Measurements from ENCODE around the gene OR1M1.
"Not testable (repeated sequence)": the region's sequence is repeated elsewhere in the genome, so short reads cannot be mapped to it uniquely, and the experiment has no call there.

OR1M1 gene, protein sequence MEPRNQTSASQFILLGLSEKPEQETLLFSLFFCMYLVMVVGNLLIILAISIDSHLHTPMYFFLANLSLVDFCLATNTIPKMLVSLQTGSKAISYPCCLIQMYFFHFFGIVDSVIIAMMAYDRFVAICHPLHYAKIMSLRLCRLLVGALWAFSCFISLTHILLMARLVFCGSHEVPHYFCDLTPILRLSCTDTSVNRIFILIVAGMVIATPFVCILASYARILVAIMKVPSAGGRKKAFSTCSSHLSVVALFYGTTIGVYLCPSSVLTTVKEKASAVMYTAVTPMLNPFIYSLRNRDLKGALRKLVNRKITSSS

DNA sequence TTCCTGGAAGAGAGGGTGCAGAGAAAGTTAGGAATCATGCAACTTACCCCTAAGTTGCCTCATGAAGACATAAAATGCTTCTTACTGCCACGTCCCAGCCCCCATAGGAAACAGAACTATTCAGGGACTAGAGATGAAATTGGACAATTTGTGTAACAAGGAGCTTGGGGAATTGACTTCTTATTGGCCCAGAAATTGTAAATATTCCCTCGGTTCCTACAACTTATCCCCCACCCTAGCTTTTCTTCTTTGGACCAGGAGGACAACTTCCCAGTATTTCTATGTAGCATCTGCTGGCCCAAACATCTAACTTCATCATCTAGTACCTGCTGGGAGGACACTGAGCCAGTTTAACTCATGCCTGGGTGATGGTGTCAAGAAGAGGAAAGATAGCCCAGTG is at the start of gene OR1M1:
TSS of gene OR1M1 (plus strand) at position 301 of the 400 bp plus-strand sequence. CDS start 6,184 bp downstream, outside the sequence.
- no peak for DNase-seq

DNA sequence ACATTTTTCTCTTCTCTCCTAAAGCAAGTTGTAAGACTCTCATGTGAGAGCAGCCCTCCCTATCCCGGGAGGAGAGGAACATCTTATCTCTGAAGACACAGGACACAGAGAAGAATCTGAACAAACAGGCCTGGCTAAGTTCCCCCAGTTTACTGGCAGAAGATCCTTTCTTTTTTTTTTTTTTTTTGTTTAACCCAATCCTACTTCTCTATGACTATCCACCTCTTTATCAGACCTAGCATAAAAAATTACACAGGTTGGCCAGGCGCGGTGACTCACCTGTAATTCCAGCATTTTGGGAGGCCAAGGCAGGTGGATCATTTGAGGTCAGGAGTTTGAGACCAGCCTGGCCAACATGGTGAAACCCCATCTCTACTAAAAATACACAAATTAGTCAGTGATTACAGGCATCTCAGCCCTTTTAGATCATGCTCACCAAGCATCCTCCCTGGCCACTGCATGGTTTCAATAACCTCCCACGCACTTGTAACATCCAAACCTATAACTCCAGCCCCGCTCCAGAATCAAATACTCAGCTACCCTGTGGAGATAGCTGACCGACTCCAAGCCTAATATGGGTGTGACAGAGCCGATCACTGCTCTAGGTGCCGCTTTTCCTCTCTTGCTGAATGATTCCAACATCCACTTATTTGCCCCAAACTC is 49.3 kb upstream of the OR1M1 start:
- DNase-seq = no peak

DNA sequence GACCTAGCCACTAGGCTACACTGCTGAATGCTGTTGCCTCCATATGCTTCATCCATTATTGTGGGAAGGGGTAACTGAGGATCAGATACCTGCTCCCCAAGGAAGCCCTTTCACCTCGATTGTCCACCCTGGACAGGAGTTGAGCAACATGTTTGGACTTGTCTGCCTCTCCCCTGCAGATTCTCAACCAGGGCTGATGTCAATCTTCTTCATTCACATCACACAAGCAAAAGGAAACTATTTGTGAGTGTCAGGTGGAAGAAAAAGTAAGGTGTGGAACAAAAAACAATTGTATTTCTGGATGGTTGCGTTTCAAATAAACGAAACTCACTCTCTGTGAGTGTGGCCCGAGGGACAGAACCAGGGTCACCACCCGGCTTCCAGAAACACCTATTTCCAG is 47.1 kb upstream of the OR1M1 start:
- DNase-seq = no peak

DNA sequence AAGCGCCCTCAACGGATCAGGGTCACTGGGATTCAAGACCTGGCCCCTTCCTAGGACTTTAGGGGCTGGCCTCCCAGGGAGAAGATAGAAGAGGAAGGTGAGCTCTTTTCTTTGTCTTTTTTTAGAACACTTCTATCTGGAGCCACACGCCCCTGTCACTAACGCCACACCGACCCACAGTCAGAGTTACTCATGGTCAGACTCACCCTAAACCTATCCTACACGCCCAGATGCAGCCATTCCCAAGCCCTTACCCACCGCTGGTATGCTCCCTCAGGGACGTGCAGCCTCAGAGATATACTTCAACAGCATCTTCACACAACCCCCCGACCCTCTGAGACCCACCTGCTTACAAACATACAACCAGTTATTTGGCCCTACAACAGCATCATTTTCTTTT is 46.7 kb upstream of the OR1M1 start:
- no peak for DNase-seq

DNA sequence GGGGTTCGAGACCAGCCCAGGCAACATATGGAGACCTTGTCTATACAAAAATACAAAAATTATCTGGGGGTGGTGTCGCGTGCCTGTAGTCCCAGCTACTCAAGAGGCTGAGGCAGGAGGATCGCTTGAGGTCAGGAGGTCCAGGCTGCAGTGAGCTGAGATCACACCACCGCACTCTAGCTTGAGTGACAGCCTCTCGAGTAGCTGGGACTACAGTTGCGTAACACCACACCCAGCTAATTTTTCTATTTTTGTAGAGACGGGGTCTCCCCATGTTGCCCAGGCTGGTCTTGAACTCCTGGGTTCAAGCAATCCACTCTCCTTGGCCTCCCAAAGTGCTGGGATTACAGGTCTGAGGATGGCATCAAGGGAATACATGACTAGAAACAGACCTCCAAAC is 45.8 kb upstream of the OR1M1 start:
- no peak for DNase-seq

DNA sequence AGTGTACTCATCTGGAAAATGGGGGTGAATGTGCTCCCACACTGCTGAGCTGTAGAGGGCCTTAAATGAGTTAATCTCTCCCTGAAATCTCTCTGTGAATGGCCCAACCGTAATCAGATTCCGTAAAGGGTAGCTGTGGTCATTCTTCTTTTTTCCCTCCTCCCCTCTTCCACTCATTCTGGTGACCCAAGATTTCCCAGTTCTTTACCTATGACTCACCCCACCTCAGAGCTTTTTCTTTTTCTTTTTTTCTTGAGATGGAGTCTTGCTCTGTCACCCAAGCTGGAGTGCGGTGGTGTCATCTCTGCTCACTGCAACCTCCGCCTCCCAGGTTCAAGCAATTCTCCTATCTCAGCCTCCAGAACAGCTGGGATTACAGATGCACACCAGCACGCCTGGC is 43.3 kb upstream of the OR1M1 start:
- DNase-seq = no peak

DNA sequence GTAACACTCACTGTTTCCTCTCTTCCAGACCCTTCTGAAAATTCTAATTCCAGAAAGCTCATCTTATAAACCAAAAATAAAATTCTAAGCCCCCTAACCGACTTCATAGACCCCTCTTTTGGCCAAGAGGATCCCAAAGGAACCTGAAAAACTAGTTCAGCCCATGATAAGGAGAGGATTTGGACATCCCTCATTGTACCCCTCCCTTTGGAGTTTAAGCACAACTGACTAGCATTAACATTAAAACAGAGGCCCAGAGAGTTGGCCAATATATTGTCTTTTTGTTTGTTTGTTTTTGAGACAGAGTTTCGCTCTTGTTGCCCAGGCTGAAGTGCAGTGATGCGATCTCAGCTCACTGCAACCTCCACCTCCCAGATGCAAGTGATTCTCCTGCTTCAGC is 42.4 kb upstream of the OR1M1 start:
- no peak for DNase-seq

DNA sequence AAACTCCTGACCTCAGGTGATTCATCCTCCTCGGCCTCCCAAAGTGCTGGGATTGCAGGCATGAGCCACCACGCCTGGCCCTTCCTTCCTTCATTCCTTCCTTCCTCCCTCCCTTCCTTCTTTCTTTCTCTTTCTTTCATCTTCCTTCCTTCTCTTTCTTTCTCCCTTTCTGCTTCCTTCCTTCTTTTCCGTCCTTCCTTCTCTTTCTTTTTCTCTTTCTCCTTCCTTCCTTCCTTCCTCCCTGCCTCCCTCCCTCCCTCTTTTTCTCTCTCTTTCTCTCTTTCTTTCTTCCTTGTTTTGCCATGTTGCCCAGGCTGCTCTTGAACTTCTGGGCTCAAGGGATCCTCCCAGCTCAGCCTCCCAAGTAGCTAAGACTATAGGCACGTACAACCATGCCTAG is 40.2 kb upstream of the OR1M1 start:
- DNase-seq = no peak

DNA sequence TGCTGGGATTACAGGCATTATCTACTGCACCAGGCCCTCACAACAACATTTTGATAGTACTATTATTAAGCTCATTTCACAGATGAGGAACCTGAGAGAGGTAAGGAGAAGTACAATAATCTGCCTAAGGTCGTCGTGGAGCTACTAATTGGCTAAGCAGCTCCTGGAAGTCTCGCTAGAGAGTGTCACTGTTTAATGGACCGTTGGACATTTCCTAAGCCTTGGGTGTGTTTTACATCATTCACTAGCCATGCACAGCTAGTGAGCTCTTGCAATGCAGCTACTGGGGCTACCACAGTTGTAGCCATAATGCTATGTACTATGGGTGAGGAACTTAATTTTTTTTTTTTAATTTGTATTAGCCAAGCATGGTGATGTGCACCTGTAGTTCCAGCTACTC is 34.0 kb upstream of the OR1M1 start:
- no peak for DNase-seq

DNA sequence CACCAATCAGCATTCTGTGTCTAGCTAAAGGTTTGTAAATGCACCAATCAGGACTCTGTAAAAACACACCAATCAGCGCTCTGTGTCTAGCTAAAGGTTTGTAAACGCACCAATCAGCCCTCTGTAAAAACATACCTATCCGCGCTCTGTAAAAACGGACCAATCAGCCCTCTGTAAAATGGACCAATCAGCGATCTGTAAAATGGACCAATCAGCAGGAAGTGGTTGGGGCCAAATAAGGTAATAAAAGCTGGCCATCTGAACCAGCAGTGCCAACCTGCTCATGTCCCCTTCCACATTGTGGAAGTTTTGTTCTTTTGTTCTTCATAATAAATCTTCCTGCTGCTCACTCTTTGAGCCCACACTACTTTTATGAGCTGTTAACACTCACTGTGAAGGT is 33.2 kb upstream of the OR1M1 start:
- not testable (repeated sequence) for DNase-seq

DNA sequence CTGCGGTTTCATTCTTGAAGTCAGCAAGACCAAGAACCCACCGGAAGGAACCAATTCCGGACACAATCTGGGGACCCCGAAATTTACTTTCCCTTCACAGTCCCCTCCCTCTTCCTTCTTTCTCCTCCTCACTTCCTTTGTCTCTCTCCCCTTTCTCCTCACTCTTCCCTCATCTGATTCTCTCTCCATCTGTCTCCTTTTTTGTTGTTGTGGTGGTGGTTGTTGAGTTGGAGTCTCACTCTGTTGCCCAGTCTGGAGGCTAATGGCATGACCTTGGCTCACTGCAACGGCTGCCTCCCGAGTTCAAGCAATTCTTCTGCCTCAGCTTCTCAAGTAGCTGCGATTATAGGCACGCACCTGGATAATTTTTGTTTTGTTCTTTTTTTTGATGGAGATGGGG is 32.7 kb upstream of the OR1M1 start:
- DNase-seq = no peak

DNA sequence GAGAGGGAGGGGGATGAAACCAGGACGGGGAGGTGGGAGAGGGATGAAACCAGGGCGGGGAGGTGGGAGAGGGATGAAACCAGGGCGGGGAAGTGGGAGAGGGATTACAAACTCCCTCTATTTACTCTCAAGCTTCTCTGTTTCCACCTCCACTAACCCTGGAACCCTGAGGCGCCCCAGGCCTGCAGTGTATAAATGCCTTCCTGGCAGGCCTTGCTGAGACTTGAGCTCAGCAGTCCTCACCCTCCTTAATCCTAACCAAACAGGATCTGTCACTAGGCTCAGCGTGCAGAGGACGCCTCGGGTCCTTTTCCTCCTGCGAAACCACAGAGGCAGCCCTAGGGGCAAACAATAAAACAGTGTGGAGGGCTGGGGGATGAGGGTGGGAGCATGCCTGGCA is 32.1 kb upstream of the OR1M1 start:
- no peak for DNase-seq

DNA sequence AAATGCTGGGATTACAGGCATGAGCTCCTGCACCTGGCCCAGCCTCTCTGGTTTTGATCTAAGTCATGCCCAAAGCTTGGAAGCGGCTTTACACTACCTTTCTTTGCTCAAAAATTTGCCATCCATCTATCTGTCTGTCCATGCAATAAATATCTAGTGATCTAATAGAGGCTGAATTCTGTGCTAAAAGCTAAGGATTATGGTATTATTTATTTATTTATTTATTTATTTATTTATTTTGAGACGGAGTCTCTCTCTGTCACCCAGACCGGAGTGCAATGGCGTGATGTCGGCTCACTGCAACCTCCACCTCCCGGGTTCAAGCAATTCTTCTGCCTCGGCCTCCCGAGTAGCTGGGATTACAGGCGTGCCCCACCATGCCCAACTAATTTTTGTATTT is 30.7 kb upstream of the OR1M1 start:
- DNase-seq = not testable (repeated sequence)

DNA sequence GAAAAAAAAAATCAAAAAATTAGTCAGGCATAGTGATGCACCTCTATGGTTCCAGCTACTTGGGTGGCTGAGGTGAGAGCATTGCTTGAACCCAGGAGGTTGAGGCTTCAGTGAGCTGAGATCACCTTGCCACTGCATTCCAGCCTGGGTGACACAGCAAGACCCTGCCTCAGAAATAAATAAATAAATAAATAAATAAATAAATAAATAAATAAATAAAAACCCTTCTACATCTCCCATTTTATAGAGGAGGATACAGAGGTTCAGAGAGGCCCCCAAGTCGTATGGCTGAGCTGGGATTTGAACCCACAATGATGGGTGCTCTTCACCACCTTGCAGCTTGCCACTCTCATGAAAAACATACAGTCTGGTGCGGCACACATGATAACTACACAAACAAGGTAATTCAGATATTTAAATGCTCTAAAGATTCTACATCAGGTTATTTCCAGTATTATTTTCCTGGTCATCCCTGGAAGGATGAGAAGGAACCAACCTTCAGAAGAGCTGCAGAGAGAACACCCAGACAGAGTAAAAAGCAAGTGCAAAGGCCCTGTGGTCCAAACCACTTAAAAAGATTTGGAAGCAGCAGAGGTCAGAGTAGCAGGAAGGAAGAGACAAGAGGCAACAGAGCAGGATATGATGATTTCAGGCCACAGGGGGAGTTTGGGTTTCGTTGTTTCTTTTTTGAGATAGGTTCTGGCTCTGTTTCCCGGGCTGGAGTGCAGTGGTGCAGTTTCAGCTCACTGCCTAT is 29.2 kb upstream of the OR1M1 start:
- no peak for DNase-seq

DNA sequence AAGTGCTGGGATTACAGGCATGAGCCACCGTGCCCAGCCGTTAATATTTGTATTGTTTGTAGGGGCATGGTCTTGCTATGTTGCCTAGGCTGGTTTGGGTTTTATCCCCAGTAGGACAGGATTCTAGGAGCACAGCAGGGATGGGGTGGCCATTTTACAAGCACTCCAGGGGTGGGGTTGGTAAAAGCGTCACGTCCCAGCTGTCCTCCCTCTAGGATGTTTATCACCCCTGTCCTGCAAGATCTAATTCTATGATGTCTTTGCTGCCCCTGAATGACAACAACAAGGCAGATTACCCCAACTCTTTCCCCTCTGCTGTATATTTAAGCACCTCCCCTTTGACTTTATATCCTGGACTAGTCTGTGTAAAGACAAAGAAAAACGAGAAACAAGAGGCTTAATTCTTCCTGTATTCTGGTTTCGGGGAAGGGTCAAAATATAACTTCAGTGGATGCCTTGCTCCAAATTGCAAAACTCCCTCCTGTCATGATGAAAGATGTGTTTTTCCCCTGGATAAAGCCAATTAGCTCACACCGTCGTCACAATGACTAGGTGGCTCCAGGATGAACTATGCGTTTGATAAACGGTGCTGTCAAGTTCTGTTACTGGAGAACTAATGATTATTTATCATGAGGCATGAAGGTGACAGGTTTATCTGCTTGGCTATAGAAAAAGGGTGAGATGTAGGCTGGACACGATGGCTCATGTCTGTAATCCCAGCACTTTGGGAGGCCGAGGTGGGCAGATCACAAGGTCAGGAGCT is 27.8 kb upstream of the OR1M1 start:
- no peak for DNase-seq

DNA sequence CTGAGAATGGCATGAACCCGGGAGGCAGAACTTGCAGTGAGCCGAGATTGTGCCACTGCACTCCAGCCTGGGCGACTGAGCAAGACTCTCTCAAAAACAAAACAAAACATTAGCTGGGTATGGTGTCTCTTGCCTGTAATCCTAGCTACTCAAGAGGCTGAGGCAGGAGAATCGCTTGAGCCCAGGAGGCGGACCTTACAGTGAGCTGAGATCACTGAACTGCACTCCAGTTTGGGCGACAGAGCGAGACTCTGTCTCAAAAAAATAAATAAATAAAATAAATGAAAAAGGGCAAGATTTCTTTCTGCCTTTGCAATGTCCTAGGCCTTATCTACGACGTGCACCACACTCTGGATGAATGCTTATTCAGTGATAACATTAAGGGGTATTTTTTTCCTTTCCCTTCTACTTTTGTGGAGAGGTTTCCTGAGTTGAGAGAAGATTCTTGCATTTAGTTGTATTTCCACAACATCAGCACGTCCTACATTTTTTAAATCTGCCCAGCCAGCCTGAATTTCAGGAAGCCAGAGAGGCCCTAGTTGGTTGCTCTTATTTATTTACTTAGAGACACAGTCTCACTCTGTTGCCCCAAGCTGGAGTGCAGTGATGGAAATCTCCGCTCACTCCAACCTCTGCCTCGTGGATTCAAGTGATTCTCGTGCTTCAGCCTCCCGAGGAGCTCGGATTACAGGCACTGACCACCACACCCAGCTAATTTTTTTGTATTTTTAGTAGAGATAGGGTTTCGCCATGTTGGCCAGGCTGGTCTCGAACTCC is 26.1 kb upstream of the OR1M1 start:
- no peak for DNase-seq

DNA sequence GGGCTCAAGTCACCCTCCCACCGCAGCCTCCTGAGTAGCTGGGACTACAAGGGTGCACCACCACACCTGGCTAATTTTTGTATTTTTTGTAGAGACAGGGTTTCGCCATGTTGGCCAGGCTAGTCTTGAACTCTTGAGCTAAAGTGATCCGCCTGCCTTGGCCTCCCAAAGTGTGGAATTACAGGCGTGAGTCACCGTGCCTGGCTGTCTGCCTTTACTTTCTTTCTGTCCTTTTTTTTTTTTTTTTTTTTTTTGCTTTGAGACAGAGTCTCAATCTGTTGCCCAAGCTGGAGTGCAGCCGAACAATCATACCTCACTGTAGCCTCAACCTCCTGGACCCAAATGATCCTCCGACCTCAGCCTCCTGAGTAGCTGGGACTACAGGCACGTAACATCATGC is 25.0 kb upstream of the OR1M1 start:
- DNase-seq = no peak

DNA sequence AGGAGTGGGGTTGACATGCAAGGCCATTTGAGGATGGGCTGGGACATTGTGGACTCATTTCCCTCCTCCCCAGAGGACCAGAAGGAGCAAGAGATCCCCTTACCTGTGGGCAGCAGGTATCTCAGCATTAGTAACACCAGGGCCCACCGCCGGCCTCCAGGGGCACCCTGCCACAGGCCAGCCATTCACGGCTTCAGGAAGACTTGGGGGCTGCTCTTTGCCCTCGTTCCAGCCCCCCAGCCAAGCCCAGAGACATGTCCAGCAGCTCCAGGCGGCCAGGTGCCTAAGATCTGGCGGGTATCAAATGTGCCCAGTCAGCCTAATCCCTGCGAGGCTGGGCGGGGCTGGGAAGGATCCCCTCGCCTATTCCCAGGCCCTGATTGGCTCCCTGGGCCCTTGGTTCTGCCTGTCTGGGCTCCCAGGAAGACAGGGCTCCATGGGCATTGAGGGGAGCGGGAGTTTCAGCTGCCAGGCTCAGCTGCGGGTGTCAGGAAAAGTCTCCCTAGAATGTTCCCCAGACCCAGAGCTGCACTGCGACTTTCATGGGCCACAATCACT is 21.3 kb upstream of the OR1M1 start:
- DNase-seq = no peak

DNA sequence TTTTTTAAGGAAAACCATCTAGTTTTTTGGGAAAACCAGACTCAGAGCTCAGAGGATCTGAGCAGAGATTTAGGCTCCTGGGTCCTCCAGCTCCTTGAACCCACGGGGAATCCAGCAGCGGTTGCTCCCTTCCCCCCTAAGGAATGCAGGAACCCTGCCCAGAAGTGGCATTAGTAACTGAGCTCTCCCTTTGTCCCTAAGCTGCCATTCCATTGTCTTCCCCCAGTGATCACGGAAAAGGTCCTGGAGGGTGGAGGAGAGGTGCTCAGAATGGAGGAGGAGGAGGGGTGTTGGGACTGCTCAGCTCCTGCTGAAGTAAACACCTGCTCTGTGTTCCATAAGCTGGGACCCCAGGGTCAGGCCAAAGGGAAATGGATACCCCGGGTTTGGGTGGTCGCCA is 16.8 kb upstream of the OR1M1 start:
- DNase-seq = no peak

DNA sequence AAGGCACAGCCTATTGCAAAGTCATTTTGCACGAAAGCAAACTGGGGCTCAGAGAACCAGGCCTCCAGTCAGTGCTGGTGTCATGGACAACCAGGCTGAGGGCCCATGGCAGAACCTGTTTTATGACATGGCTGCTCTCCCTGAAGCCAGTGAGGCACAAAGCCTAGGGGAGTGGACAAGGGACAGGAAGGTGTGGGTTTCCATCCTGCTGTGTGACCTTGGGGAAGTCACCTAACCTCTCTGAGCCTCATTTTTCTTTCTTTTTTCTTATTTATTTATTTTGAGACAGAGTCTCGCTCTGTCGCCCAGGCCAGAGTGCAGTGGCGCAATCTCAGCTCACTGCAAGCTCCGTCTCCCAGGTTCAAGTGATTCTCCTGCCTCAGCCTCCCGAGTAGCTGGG is 15.1 kb upstream of the OR1M1 start:
- DNase-seq = not testable (repeated sequence)

DNA sequence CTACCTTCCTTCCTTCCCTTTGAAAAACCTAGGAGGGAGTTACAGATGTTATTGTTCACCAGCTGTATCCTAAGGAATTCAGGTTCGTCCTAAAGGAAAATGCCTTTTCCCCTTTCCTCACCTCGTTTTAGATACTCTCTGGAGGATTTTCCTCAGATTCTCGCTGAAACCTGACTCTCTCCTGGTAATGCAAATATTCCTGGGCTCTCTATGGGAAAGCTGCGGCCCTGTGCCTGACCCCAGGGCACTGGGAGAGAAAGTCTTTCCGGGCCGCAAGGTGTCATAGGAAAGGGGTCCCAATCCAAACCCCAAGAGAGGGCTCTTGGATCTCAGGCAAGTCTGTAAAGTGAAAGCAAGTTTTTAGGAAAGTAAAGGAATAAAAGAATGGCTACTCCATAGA is 13.1 kb upstream of the OR1M1 start:
- no peak for DNase-seq
